ENCODE measurements around the gene DLK2.
"Not testable (repeated sequence)": the region's sequence is repeated elsewhere in the genome, so short reads cannot be mapped to it uniquely, and the experiment has no call there.

DLK2 gene

GRCh38 chr6:43427406-43428111 is 27.8 kb downstream of the DLK2 start, which contains the start of gene ABCC10:
TSS of gene ABCC10 (plus strand) at chr6:43427541. CDS start at chr6:43427979, 438 bp downstream.
- DNase-seq (ENCODE audit: low read depth in 2 of 2, low spot score in 1 of 2) = peak; percentile 75 to 86

- DNase-seq (ENCODE audit: low read depth in 2 of 2, low spot score in 1 of 2) = no peak
Observed at GRCh38 chr6:43426928-43427405, 28.4 kb downstream of the DLK2 start.

- DNase-seq (ENCODE audit: low read depth in 2 of 2, low spot score in 1 of 2) = not testable (repeated sequence)
Observed at GRCh38 chr6:43425083-43425482, 30.3 kb downstream of the DLK2 start.

- DNase-seq (ENCODE audit: low read depth in 2 of 2, low spot score in 1 of 2) = no peak
Observed at GRCh38 chr6:43421831-43422230, 33.5 kb downstream of the DLK2 start.

- no peak for DNase-seq (ENCODE audit: low read depth in 2 of 2, low spot score in 1 of 2)
Observed at GRCh38 chr6:43420012-43420709, 35.2 kb downstream of the DLK2 start.

GRCh38 chr6:43416935-43417334 is 38.4 kb downstream of the DLK2 start:
- no peak for DNase-seq (ENCODE audit: low read depth in 2 of 2, low spot score in 1 of 2)

GRCh38 chr6:43415275-43415674 is 40.1 kb downstream of the DLK2 start:
- not testable (repeated sequence) for DNase-seq (ENCODE audit: low read depth in 2 of 2, low spot score in 1 of 2)

GRCh38 chr6:43413002-43413401 is 42.3 kb downstream of the DLK2 start:
- no peak for DNase-seq (ENCODE audit: low read depth in 2 of 2, low spot score in 1 of 2)

- no peak for DNase-seq (ENCODE audit: low read depth in 2 of 2, low spot score in 1 of 2)
Observed at GRCh38 chr6:43412541-43412940, 42.8 kb downstream of the DLK2 start.

GRCh38 chr6:43410776-43411175 is 44.6 kb downstream of the DLK2 start:
- DNase-seq (ENCODE audit: low read depth in 2 of 2, low spot score in 1 of 2) = not testable (repeated sequence)

- DNase-seq (ENCODE audit: low read depth in 2 of 2, low spot score in 1 of 2) = no peak
Observed at GRCh38 chr6:43408259-43408658, 47.1 kb downstream of the DLK2 start.

- DNase-seq (ENCODE audit: low read depth in 2 of 2, low spot score in 1 of 2) = no peak
Observed at GRCh38 chr6:43407296-43407695, 48.1 kb downstream of the DLK2 start.

GRCh38 chr6:43405354-43405753 is 50.0 kb downstream of the DLK2 start:
- no peak for DNase-seq (ENCODE audit: low read depth in 2 of 2, low spot score in 1 of 2)

GRCh38 chr6:43402820-43403219 is 52.5 kb downstream of the DLK2 start:
- DNase-seq (ENCODE audit: low read depth in 2 of 2, low spot score in 1 of 2) = no peak

GRCh38 chr6:43401730-43402129 is 53.6 kb downstream of the DLK2 start:
- DNase-seq (ENCODE audit: low read depth in 2 of 2, low spot score in 1 of 2) = no peak

Data from stimulated activated CD8-positive, alpha-beta memory T cell treated with anti-CD3 and anti-CD28 coated beads, Interleukin-4, amount 100 ng/mL, for 1 hour (primary cell).